SK-N-SH (cell line): ENCODE measurements around the gene EXOC3L1. TPM values are rescaled to one million over a fixed set of nuclear protein-coding genes. Genes with fewer than 3 reads are reported as not detected.

Experiments used
- CTCF ChIA-PET: fragments of 300-600, 350-600 bp; formaldehyde crosslinking; extraction: SDS; loops from one replicate; lab custom pipeline; 2021; lab: Yijun Ruan, JAX
- POLR2A ChIA-PET: fragments of 350-600 bp; sonication (Branson Sonifier 250); formaldehyde crosslinking; extraction: SDS; loops from one replicate; lab custom pipeline; 2020; ENCODE audit warnings: antibody characterized with exemption, inconsistent platforms; lab: Yijun Ruan, JAX
- DNase-seq: peaks from one replicate; pipeline ENCODE4 v3.0.0; 2012
- H2AFZ ChIP-seq: fragments of 200-600 bp; sonication (generic); 2 replicates; pipeline ENCODE4 v1.8.1; 2016; ENCODE audit warnings: antibody characterized with exemption, mild to moderate bottlenecking, low read depth
- H3F3A ChIP-seq: fragments of 200-600 bp; sonication (generic); replicated peaks from 2 replicates; pipeline ENCODE3; 2016; ENCODE audit warnings: antibody characterized with exemption, mild to moderate bottlenecking; ENCODE audit not compliant: insufficient read depth
- H3K27ac ChIP-seq, 2 experiments: fragments of 200-500 bp in 1 of 2; fragments of 200-600 bp in 1 of 2; sonication (Bioruptor generic) in 1 of 2; sonication (generic), shearing (Covaris generic) in 1 of 2; 2 replicates each; pipeline versions ENCODE4 v1.5.1 to v1.6.1; 2014 to 2016; ENCODE audit warnings: low read depth in 2 of 2, inconsistent platforms in 1 of 2, low read length in 1 of 2, mild to moderate bottlenecking in 1 of 2, mixed read lengths in 1 of 2
- H3K27me3 ChIP-seq: fragments of 200-600 bp; sonication (generic), shearing (Covaris generic); 2 replicates; pipeline ENCODE4 v1.6.1; 2016; ENCODE audit warnings: mixed run types; ENCODE audit not compliant: insufficient read depth
- H3K36me3 ChIP-seq, 2 experiments: fragments of 200-500 bp in 1 of 2; fragments of 200-600 bp in 1 of 2; sonication (Bioruptor generic) in 1 of 2; sonication (generic) in 1 of 2; replicated peaks in 1 of 2; 2 replicates each; pipeline versions ENCODE3 to v1.5.1; 2014 to 2016; ENCODE audit warnings: low read length in 1 of 2, mild to moderate bottlenecking in 1 of 2; ENCODE audit not compliant: insufficient read depth in 2 of 2, control insufficient read depth in 1 of 2
- H3K4me1 ChIP-seq, 2 experiments: fragments of 200-500 bp in 1 of 2; fragments of 200-600 bp in 1 of 2; sonication (Bioruptor generic) in 1 of 2; sonication (generic), shearing (Covaris generic) in 1 of 2; 2 replicates each; pipeline versions ENCODE4 v1.5.1 to v1.6.1; 2014 to 2016; ENCODE audit warnings: low read depth in 1 of 2, low read length in 1 of 2, mixed run types in 1 of 2; ENCODE audit not compliant: insufficient read depth in 2 of 2, control insufficient read depth in 1 of 2
- H3K4me2 ChIP-seq: fragments of 200-600 bp; sonication (generic), shearing (Covaris generic); 2 replicates; pipeline ENCODE4 v1.6.1; 2017; ENCODE audit warnings: mixed run types
- H3K4me3 ChIP-seq, 2 experiments: fragments of 200-500 bp in 1 of 2; fragments of 200-600 bp in 1 of 2; sonication (Bioruptor generic) in 1 of 2; sonication (generic), shearing (Covaris generic) in 1 of 2; 2 replicates each; pipeline versions ENCODE4 v1.5.1 to v1.8.1; 2014 to 2016; ENCODE audit warnings: low read depth in 2 of 2, inconsistent platforms in 1 of 2, low read length in 1 of 2, mild to moderate bottlenecking in 1 of 2, mixed read lengths in 1 of 2, moderate library complexity in 1 of 2
- H3K79me2 ChIP-seq: fragments of 200-600 bp; sonication (generic); 2 replicates; pipeline ENCODE4 v1.8.1; 2017; ENCODE audit warnings: mild to moderate bottlenecking; ENCODE audit not compliant: insufficient read depth
- H3K9ac ChIP-seq: fragments of 200-600 bp; sonication (generic); 2 replicates; pipeline ENCODE4 v1.6.1; 2017; ENCODE audit warnings: mixed run types
- H3K9me2 ChIP-seq: fragments of 200-600 bp; sonication (generic); 2 replicates; pipeline ENCODE4 v1.6.1; 2017; ENCODE audit warnings: mixed run types
- H3K9me3 ChIP-seq: fragments of 200-600 bp; sonication (generic); 2 replicates; pipeline ENCODE4 v1.6.1; 2017; ENCODE audit warnings: mixed run types, mild to moderate bottlenecking, moderate library complexity
- H4K20me1 ChIP-seq: fragments of 200-600 bp; sonication (generic); 2 replicates; pipeline ENCODE4 v1.6.1; 2017; ENCODE audit warnings: mild to moderate bottlenecking, mixed run types; ENCODE audit not compliant: insufficient read depth
- CHD2 ChIP-seq: fragments of 150-350 bp; IDR thresholded peaks from 2 replicates; pipeline ENCODE4 v1.6.1; 2018; ENCODE audit warnings: low read length; ENCODE audit not compliant: partially characterized antibody
- EZH2phosphoT487 ChIP-seq: fragments of 200-600 bp; sonication (generic); IDR thresholded peaks from 2 replicates; pipeline ENCODE4 v1.6.1; 2017; ENCODE audit warnings: low read depth, mixed run types, mild to moderate bottlenecking, antibody characterized with exemption, moderate library complexity, borderline replicate concordance
- FOSL2 ChIP-seq: IDR thresholded peaks from 2 replicates; pipeline ENCODE4 v1.4.0; 2012; ENCODE audit warnings: low read depth, mild to moderate bottlenecking, moderate library complexity, borderline replicate concordance
- GATA2 ChIP-seq: sonication (generic); formaldehyde crosslinking; IDR thresholded peaks from 2 replicates; pipeline ENCODE4 v1.5.0; 2020; ENCODE audit warnings: mild to moderate bottlenecking, missing genetic modification reagents
- MEF2A ChIP-seq: IDR thresholded peaks from 2 replicates; pipeline ENCODE4 v1.4.0; 2012; ENCODE audit warnings: low read depth, borderline replicate concordance
- MXI1 ChIP-seq: IDR thresholded peaks from 2 replicates; pipeline ENCODE4 v1.6.1; 2012; ENCODE audit warnings: mild to moderate bottlenecking, low read depth, low read length, improper control_type of control experiment
- NRF1 ChIP-seq: IDR thresholded peaks from 2 replicates; pipeline ENCODE4 v1.6.1; 2012; ENCODE audit warnings: low read depth, mild to moderate bottlenecking, low read length
- POLR2AphosphoS5 ChIP-seq: IDR thresholded peaks from 2 replicates; pipeline ENCODE4 v1.6.1; 2012; ENCODE audit warnings: low read depth, low read length
- RFX5 ChIP-seq: IDR thresholded peaks from 2 replicates; pipeline ENCODE4 v1.6.1; 2012; ENCODE audit warnings: mild to moderate bottlenecking, improper control_type of control experiment, low read length
- TAF1 ChIP-seq: IDR thresholded peaks from 2 replicates; pipeline ENCODE4 v1.6.1; 2012; ENCODE audit warnings: low read depth, mild to moderate bottlenecking, low read length, moderate library complexity, borderline replicate concordance
- TEAD4 ChIP-seq: IDR thresholded peaks from 2 replicates; pipeline ENCODE4 v1.4.0; 2012; ENCODE audit warnings: mild to moderate bottlenecking, borderline replicate concordance; ENCODE audit not compliant: insufficient read depth
- USF1 ChIP-seq: IDR thresholded peaks from 2 replicates; pipeline ENCODE4 v1.4.0; 2012; ENCODE audit warnings: low read depth, borderline replicate concordance
- USF2 ChIP-seq: fragments of 150-350 bp; IDR thresholded peaks from 2 replicates; pipeline ENCODE4 v1.6.1; 2017; ENCODE audit warnings: antibody characterized with exemption, low read length, low read depth, borderline replicate concordance
- WGBS: methylation state at CpG from one replicate; pipeline ENCODE4 v1.1.6; 2017; ENCODE audit warnings: low lambda C conversion rate; 5-methylcytosine and 5-hydroxymethylcytosine counted together
- polyA plus RNA-seq, 3 experiments: library from polyadenylated mRNA; depleted of rRNA; stranded (reverse); fragments of >200 nt; gene quantifications; 2 replicates each; pipeline ENCODE4 v1.2.3, GENCODE V29; 2012
- TF ChIP-seq, protein P1 (sequence below): fragments of 200-600 bp; sonication (generic); IDR thresholded peaks from 2 replicates; pipeline ENCODE4 v1.6.1; 2017; ENCODE audit warnings: antibody characterized with exemption, mild to moderate bottlenecking, moderate library complexity
- TF ChIP-seq, protein P2 (sequence below): IDR thresholded peaks from 2 replicates; pipeline ENCODE4 v1.4.0; 2012; ENCODE audit warnings: low read depth
- TF ChIP-seq, protein P3 (sequence below): IDR thresholded peaks from 2 replicates; pipeline ENCODE4 v1.6.1; 2012; ENCODE audit warnings: mild to moderate bottlenecking, low read depth, low read length, moderate library complexity

Gene EXOC3L1
- polyA plus RNA-seq, 1 of the 3 experiments (the other 2 are of a cell fraction) = 0.46 TPM

- peaks cover 2% of the 10 kb centered on the region for H3F3A ChIP-seq
- TF ChIP-seq USF1 (no peak), POLR2AphosphoS5 (no peak), MEF2A (no peak), GATA2 (CRISPR knock-in tag) (no peak), TEAD4 (no peak), NRF1 (no peak), MXI1 (no peak), RFX5 (no peak), USF2 (no peak)
- TF ChIP-seq, protein P1, sequence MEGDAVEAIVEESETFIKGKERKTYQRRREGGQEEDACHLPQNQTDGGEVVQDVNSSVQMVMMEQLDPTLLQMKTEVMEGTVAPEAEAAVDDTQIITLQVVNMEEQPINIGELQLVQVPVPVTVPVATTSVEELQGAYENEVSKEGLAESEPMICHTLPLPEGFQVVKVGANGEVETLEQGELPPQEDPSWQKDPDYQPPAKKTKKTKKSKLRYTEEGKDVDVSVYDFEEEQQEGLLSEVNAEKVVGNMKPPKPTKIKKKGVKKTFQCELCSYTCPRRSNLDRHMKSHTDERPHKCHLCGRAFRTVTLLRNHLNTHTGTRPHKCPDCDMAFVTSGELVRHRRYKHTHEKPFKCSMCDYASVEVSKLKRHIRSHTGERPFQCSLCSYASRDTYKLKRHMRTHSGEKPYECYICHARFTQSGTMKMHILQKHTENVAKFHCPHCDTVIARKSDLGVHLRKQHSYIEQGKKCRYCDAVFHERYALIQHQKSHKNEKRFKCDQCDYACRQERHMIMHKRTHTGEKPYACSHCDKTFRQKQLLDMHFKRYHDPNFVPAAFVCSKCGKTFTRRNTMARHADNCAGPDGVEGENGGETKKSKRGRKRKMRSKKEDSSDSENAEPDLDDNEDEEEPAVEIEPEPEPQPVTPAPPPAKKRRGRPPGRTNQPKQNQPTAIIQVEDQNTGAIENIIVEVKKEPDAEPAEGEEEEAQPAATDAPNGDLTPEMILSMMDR = no peak
- H3K4me1 ChIP-seq = no peaks in the 10 kb centered on the region; a peak in 1 of 4 replicates
- H3K27ac ChIP-seq = no peak overlapping the region
- H3K9ac ChIP-seq = no peak overlapping the region
- 0 out of 2 replicates have a peak, but pooled peaks cover 2% of the 10 kb centered on the region for H3K79me2 ChIP-seq
- 100% methylated on average over 2 of the region's 2 CpGs for WGBS
- H2AFZ ChIP-seq = no peak overlapping the region
- H3K4me2 ChIP-seq = no peak overlapping the region
- no peaks in the 10 kb centered on the region for H4K20me1 ChIP-seq
- DNase-seq = no peak
- ChIA-PET CTCF (interaction anchor here (3.0 kb wide), 1 partner anchor 10 kb away, joined by 12 read pairs; no protein-coding TSS in a partner anchor), POLR2A (no interaction called here)
- H3K9me3 ChIP-seq = no peaks in the 10 kb centered on the region
- peaks cover 19 to 76% of the 10 kb centered on the region in 2 experiments for H3K36me3 ChIP-seq
- no peaks in the 10 kb centered on the region for H3K9me2 ChIP-seq
- no peaks in the 10 kb centered on the region for H3K27me3 ChIP-seq
- H3K4me3 ChIP-seq = no peak overlapping the region
Measured at GRCh38 chr16:67145746-67146145, 44.2 kb downstream of the EXOC3L1 start.

GRCh38 chr16:67144943-67145342 lies 45.0 kb downstream of the EXOC3L1 start:
- H4K20me1 ChIP-seq = no peaks in the 10 kb centered on the region
- 94% methylated on average over 2 of the region's 2 CpGs for WGBS
- no peak overlapping the region for H3K4me2 ChIP-seq
- no peaks in the 10 kb centered on the region for H3K9me3 ChIP-seq
- H3K4me1 ChIP-seq = no peaks in the 10 kb centered on the region; a peak in 1 of 4 replicates
- H3K9ac ChIP-seq = no peak overlapping the region
- H3K4me3 ChIP-seq = no peak overlapping the region
- H3K36me3 ChIP-seq = peaks cover 25 to 84% of the 10 kb centered on the region in 2 experiments
- no peaks in the 10 kb centered on the region for H3K9me2 ChIP-seq
- ChIA-PET POLR2A (no interaction called here), CTCF (interaction anchor here (3.0 kb wide), 1 partner anchor 10 kb away, joined by 12 read pairs; no protein-coding TSS in a partner anchor)
- H3K27me3 ChIP-seq = no peaks in the 10 kb centered on the region
- H3F3A ChIP-seq = peaks cover 2% of the 10 kb centered on the region
- DNase-seq = no peak
- H2AFZ ChIP-seq = no peak overlapping the region
- 0 out of 2 replicates have a peak, but pooled peaks cover 2% of the 10 kb centered on the region for H3K79me2 ChIP-seq
- no peak overlapping the region for H3K27ac ChIP-seq
- TF ChIP-seq NRF1 = no peak
- no peak for TF ChIP-seq EZH2phosphoT487
- TF ChIP-seq, protein P2, sequence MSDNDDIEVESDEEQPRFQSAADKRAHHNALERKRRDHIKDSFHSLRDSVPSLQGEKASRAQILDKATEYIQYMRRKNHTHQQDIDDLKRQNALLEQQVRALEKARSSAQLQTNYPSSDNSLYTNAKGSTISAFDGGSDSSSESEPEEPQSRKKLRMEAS = no peak
- no peak for TF ChIP-seq FOSL2
- TF ChIP-seq POLR2AphosphoS5 = no peak
- TF ChIP-seq, protein P1 = no peak
- TF ChIP-seq TAF1 = no peak
- TF ChIP-seq, protein P3, sequence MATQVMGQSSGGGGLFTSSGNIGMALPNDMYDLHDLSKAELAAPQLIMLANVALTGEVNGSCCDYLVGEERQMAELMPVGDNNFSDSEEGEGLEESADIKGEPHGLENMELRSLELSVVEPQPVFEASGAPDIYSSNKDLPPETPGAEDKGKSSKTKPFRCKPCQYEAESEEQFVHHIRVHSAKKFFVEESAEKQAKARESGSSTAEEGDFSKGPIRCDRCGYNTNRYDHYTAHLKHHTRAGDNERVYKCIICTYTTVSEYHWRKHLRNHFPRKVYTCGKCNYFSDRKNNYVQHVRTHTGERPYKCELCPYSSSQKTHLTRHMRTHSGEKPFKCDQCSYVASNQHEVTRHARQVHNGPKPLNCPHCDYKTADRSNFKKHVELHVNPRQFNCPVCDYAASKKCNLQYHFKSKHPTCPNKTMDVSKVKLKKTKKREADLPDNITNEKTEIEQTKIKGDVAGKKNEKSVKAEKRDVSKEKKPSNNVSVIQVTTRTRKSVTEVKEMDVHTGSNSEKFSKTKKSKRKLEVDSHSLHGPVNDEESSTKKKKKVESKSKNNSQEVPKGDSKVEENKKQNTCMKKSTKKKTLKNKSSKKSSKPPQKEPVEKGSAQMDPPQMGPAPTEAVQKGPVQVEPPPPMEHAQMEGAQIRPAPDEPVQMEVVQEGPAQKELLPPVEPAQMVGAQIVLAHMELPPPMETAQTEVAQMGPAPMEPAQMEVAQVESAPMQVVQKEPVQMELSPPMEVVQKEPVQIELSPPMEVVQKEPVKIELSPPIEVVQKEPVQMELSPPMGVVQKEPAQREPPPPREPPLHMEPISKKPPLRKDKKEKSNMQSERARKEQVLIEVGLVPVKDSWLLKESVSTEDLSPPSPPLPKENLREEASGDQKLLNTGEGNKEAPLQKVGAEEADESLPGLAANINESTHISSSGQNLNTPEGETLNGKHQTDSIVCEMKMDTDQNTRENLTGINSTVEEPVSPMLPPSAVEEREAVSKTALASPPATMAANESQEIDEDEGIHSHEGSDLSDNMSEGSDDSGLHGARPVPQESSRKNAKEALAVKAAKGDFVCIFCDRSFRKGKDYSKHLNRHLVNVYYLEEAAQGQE = no peak
- no peak for TF ChIP-seq CHD2
- TF ChIP-seq MEF2A = no peak
